Panc1 (cell line): ENCODE measurements around the gene PRLH. TPM values are rescaled to one million over a fixed set of nuclear protein-coding genes. Genes with fewer than 3 reads are reported as not detected.

Experiments used
- ATAC-seq: fragments of 200-7000 bp; cut with Tn5 transposase; 2 replicates; pipeline ENCODE4 v1.9.1; 2020; ENCODE audit warnings: mild to moderate bottlenecking, moderate library complexity
- BruUV-seq: library from RNA; stranded (reverse); fragments of 400-500 nt; replicated peaks from 2 replicates; lab custom pipeline; 2021; lab: Mats Ljungman, UMichigan
- CTCF ChIA-PET: fragments of 300-600 bp; sonication (Branson Sonifier 250); formaldehyde crosslinking; loops from one replicate; lab custom pipeline; 2022; ENCODE audit warnings: antibody characterized with exemption; lab: Charles Lee
- POLR2A ChIA-PET: fragments of 300-600 bp; sonication (Branson Sonifier 250); formaldehyde crosslinking; loops from one replicate; lab custom pipeline; 2022; ENCODE audit warnings: antibody characterized with exemption; lab: Charles Lee
- DNase-seq: peaks from one replicate; pipeline ENCODE4 v3.0.0-alpha.2; 2010; ENCODE audit warnings: low read depth, low spot score
- H3K27ac ChIP-seq: 2 replicates; pipeline ENCODE4 v1.5.1; 2011; ENCODE audit warnings: mild to moderate bottlenecking, low read length, inconsistent platforms
- H3K27me3 ChIP-seq: fragments of 200-500 bp; sonication (Bioruptor generic); 2 replicates; pipeline ENCODE4 v1.6.0; 2014; ENCODE audit warnings: low read length, inconsistent platforms; ENCODE audit not compliant: control insufficient read depth, insufficient read depth
- H3K36me3 ChIP-seq: fragments of 200-500 bp; sonication (Bioruptor generic); 2 replicates; pipeline ENCODE4 v1.5.1; 2014; ENCODE audit warnings: inconsistent platforms, mild to moderate bottlenecking, low read length, moderate library complexity; ENCODE audit not compliant: control insufficient read depth, insufficient read depth
- H3K4me1 ChIP-seq: 2 replicates; pipeline ENCODE4 v1.5.1; 2011; ENCODE audit warnings: inconsistent platforms, mild to moderate bottlenecking, low read length, moderate library complexity; ENCODE audit not compliant: control insufficient read depth, insufficient read depth
- H3K4me3 ChIP-seq, 2 experiments: 2 replicates each; pipeline ENCODE4 v1.5.1; 2011 to 2012; ENCODE audit warnings: low read depth in 2 of 2, low read length in 2 of 2, mild to moderate bottlenecking in 2 of 2, inconsistent platforms in 1 of 2, moderate library complexity in 1 of 2
- H3K9me3 ChIP-seq: fragments of 200-500 bp; sonication (Bioruptor generic); 2 replicates; pipeline ENCODE4 v1.5.1; 2014; ENCODE audit warnings: low read depth, mild to moderate bottlenecking, inconsistent platforms, low read length, moderate library complexity; ENCODE audit not compliant: control insufficient read depth, insufficient read depth
- POLR2AphosphoS5 ChIP-seq: IDR thresholded peaks from 2 replicates; pipeline ENCODE4 v1.6.1; 2012; ENCODE audit warnings: mild to moderate bottlenecking, low read depth, low read length, moderate library complexity
- REST ChIP-seq, 2 experiments: IDR thresholded peaks; 2 replicates each; pipeline ENCODE4 v1.6.1; 2011 to 2012; ENCODE audit warnings: low read depth in 2 of 2, control low read depth in 1 of 2, low read length in 1 of 2, mild to moderate bottlenecking in 1 of 2, moderate library complexity in 1 of 2; ENCODE audit not compliant: insufficient read depth in 1 of 2
- SIN3A ChIP-seq: IDR thresholded peaks from 2 replicates; pipeline ENCODE4 v1.6.1; 2012; ENCODE audit warnings: low read depth, mild to moderate bottlenecking, low read length, moderate library complexity, borderline replicate concordance; ENCODE audit not compliant: insufficient read depth
- TCF7L2 ChIP-seq: IDR thresholded peaks from 2 replicates; pipeline ENCODE4 v1.6.1; 2011; ENCODE audit warnings: mild to moderate bottlenecking, low read depth, low read length, inconsistent platforms
- in situ Hi-C: cut with HindIII; loops from 2 replicates; pipeline ENCODE4 v1.10.0; 2016; ENCODE audit warnings: low sequenced_read_pairs, low pct_unique_long_range_greater_than_20kb
- intact Hi-C: fragments of 100-400 bp; cut with micrococcal nuclease; formaldehyde crosslinking; loops from one replicate; pipeline ENCODE4 v1.10.0; 2022; ENCODE audit not compliant: unreplicated experiment
- total RNA-seq: library from RNA; stranded (reverse); gene quantifications from one replicate; pipeline ENCODE4 v1.2.1, GENCODE V29; 2021; ENCODE audit not compliant: unreplicated experiment
- TF ChIP-seq, protein P1 (sequence below): fragments of 450-650 bp; IDR thresholded peaks from 2 replicates; pipeline ENCODE4 v1.5.1; 2017; ENCODE audit warnings: mild to moderate bottlenecking

The PRLH gene
- total RNA-seq, 1 experiment from 2014 or later, result not detected

DNA sequence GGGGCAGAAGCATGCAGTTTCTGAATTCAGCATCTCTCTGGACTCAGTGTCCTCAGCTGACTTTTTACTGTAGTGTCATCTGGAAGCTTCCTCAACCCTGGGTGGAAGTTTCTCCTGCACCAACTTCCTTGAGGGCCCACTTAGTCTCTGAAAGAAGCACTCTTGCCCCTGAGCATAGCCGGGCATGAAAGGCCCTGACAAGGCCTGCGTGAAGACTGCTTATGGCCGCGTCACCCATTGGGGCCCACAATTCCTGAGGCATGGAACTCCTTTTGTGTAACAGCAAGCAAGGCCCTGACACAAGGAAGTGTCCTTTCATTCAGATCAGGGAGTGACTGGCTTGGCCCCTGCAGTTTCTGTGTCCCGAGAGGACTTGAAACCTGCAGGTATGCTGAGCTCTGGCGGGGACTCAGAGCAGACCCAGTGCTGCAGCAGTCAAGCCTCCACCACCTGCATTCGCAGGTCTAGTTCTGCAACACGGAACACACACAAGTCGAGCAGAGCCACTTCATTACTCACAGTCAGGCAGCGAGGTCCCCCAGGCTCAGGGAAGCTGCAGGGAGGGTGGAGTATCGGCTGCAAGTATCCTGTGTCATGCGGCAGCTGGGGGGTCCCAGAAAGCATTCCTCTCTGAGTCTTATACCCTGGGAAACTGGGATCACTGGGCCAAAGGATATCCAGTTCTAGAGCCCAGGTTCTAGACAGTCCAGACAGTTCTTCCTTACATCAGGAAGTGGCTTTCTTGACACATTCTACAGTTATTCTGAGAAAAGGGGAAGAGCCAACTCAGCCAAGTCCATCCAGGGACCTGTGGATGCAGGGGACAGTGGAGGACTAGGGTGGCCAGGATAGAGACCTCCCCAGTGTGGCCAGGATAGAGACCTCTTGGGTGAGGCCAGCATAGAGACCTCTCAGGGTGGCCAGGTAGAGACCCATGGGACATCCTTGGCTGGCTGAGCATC lies 35.6 kb upstream of the PRLH start:
- BruUV-seq, result no TSS peak
- Histone ChIP-seq H3K9me3 (no peaks in the 10 kb centered on the region), H3K27me3 (no peaks in the 10 kb centered on the region), H3K36me3 (no peaks in the 10 kb centered on the region), H3K4me1 (no peaks in the 10 kb centered on the region), H3K4me3 (no peak overlapping the region), H3K27ac (no peak overlapping the region)
- CTCF ChIA-PET, result interaction anchor here (0.8 kb wide), 1 partner anchor 41 kb away, joined by 3 read pairs; no protein-coding TSS in a partner anchor
- in situ Hi-C loops (no loop called here), intact Hi-C loops (no loop called here)
- DNase-seq, result no peak
- ATAC-seq, result no peak
- POLR2A ChIA-PET, result no interaction called here
- TF ChIP-seq SIN3A, result no peak
- TF ChIP-seq TCF7L2, result no peak
- TF ChIP-seq, protein P1, sequence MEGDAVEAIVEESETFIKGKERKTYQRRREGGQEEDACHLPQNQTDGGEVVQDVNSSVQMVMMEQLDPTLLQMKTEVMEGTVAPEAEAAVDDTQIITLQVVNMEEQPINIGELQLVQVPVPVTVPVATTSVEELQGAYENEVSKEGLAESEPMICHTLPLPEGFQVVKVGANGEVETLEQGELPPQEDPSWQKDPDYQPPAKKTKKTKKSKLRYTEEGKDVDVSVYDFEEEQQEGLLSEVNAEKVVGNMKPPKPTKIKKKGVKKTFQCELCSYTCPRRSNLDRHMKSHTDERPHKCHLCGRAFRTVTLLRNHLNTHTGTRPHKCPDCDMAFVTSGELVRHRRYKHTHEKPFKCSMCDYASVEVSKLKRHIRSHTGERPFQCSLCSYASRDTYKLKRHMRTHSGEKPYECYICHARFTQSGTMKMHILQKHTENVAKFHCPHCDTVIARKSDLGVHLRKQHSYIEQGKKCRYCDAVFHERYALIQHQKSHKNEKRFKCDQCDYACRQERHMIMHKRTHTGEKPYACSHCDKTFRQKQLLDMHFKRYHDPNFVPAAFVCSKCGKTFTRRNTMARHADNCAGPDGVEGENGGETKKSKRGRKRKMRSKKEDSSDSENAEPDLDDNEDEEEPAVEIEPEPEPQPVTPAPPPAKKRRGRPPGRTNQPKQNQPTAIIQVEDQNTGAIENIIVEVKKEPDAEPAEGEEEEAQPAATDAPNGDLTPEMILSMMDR, result no peak
- no peak for TF ChIP-seq REST (IDR thresholded peaks at IDR 0.05; ENCODE audit: insufficient read depth in 1 of 2, low read depth in 2 of 2, low read length in 1 of 2)
- no peak for TF ChIP-seq POLR2AphosphoS5

DNA sequence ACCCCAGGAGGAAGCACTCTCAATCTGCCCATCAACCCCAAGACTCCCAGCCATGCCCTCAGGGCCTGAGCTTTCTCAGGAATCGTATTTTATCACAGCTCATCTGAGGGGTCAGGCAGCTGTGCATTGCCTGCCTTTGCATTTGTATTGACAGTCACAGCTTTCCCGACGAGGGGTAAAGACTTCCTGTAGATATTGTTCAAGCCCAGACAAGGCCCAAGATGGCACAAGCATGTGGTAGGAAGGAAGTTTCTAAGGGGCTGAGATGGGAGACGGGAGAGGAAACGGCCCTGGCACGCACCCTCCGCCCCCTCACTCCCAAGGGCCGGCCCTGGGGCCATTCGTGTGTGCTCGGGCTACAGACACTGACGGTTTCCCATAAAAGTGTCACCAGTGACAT lies 34.2 kb upstream of the PRLH start:
- Histone ChIP-seq H3K4me1 (no peaks in the 10 kb centered on the region), H3K27me3 (no peaks in the 10 kb centered on the region), H3K27ac (no peak overlapping the region), H3K9me3 (no peaks in the 10 kb centered on the region), H3K4me3 (no peak overlapping the region), H3K36me3 (no peaks in the 10 kb centered on the region)
- ChIA-PET POLR2A (no interaction called here), CTCF (interaction anchor here (0.7 to 1.6 kb wide), 2 partner anchors 30 to 61 kb away, joined by 3 read pairs; no protein-coding TSS in a partner anchor)
- TF ChIP-seq REST (IDR thresholded peaks at IDR 0.05; ENCODE audit: insufficient read depth in 1 of 2, low read depth in 2 of 2, low read length in 1 of 2), result no peak
- no peak for TF ChIP-seq TCF7L2
- TF ChIP-seq SIN3A, result no peak
- TF ChIP-seq, protein P1, result no peak
- no peak for TF ChIP-seq POLR2AphosphoS5
- DNase-seq (no peak), ATAC-seq (no peak)
- no TSS peak for BruUV-seq
- in situ Hi-C loops, result no loop called here
- intact Hi-C loops, result no loop called here
